WTC11 (cell line): ENCODE results near the gene NUDT3. TPM values are rescaled to one million over a fixed set of nuclear protein-coding genes. Genes with fewer than 3 reads are reported as not detected.

Experiments used
- ATF1 ChIP-seq: sonication (generic); formaldehyde crosslinking; IDR thresholded peaks from 2 replicates; pipeline ENCODE4 v1.8.1; 2023; ENCODE audit warnings: mild to moderate bottlenecking, moderate library complexity, missing genetic modification reagents
- ATF6 ChIP-seq: sonication (generic); formaldehyde crosslinking; IDR thresholded peaks from 2 replicates; pipeline ENCODE4 v1.8.1; 2023; ENCODE audit warnings: mild to moderate bottlenecking, missing genetic modification reagents
- CBFB ChIP-seq: sonication (generic); formaldehyde crosslinking; IDR thresholded peaks from 2 replicates; pipeline ENCODE4 v1.8.1; 2022; ENCODE audit warnings: mild to moderate bottlenecking, low read depth, missing genetic modification reagents
- CREB1 ChIP-seq: sonication (generic); formaldehyde crosslinking; IDR thresholded peaks from 2 replicates; pipeline ENCODE4 v1.8.0; 2023; ENCODE audit warnings: mild to moderate bottlenecking, missing genetic modification reagents
- CREM ChIP-seq: sonication (generic); formaldehyde crosslinking; IDR thresholded peaks from 2 replicates; pipeline ENCODE4 v1.8.1; 2022; ENCODE audit warnings: mild to moderate bottlenecking, missing genetic modification reagents, moderate library complexity
- EMX1 ChIP-seq: fragments of 250-450 bp; sonication (Bioruptor Pico); IDR thresholded peaks from 2 replicates; pipeline ENCODE4 v1.8.0; 2021; ENCODE audit warnings: mild to moderate bottlenecking
- ESRRA ChIP-seq: sonication (generic); formaldehyde crosslinking; IDR thresholded peaks from 2 replicates; pipeline ENCODE4 v1.8.1; 2022; ENCODE audit warnings: mild to moderate bottlenecking, missing genetic modification reagents, borderline replicate concordance
- FOXJ3 ChIP-seq: sonication (generic); formaldehyde crosslinking; IDR thresholded peaks from 2 replicates; pipeline ENCODE4 v1.9.0; 2021; ENCODE audit warnings: missing genetic modification reagents, mild to moderate bottlenecking, borderline replicate concordance
- GTF2I ChIP-seq: fragments of 250-450 bp; sonication (Bioruptor Pico); conservative IDR thresholded peaks from 2 replicates; pipeline ENCODE4 v1.4.0; 2021; ENCODE audit warnings: mild to moderate bottlenecking
- JAZF1 ChIP-seq: fragments of 250-450 bp; sonication (Bioruptor Pico); IDR thresholded peaks from 2 replicates; pipeline ENCODE4 v1.9.0; 2021; ENCODE audit warnings: moderate library complexity, mild to moderate bottlenecking, inconsistent platforms
- JUN ChIP-seq: sonication (generic); formaldehyde crosslinking; IDR thresholded peaks from 2 replicates; pipeline ENCODE4 v1.8.0; 2023; ENCODE audit warnings: mild to moderate bottlenecking, missing genetic modification reagents
- NR3C1 ChIP-seq: sonication (generic); formaldehyde crosslinking; conservative IDR thresholded peaks from 2 replicates; pipeline ENCODE4 v1.8.1; 2023; ENCODE audit warnings: low read depth, mild to moderate bottlenecking, missing genetic modification reagents
- OVOL2 ChIP-seq: fragments of 250-450 bp; sonication (Bioruptor Pico); IDR thresholded peaks from 2 replicates; pipeline ENCODE4 v1.9.0; 2021; ENCODE audit warnings: mild to moderate bottlenecking, borderline replicate concordance
- SMAD4 ChIP-seq: sonication (generic); formaldehyde crosslinking; IDR thresholded peaks from 2 replicates; pipeline ENCODE4 v1.8.0; 2022; ENCODE audit warnings: mild to moderate bottlenecking, missing genetic modification reagents
- SOX15 ChIP-seq: fragments of 250-450 bp; sonication (Bioruptor Pico); IDR thresholded peaks from 2 replicates; pipeline ENCODE4 v1.9.0; 2021; ENCODE audit warnings: mild to moderate bottlenecking
- TCF7 ChIP-seq: sonication (generic); formaldehyde crosslinking; IDR thresholded peaks from 2 replicates; pipeline ENCODE4 v1.8.0; 2022; ENCODE audit warnings: mild to moderate bottlenecking, low read depth, missing genetic modification reagents, moderate library complexity
- TEAD1 ChIP-seq: sonication (generic); formaldehyde crosslinking; IDR thresholded peaks from 2 replicates; pipeline ENCODE4 v1.8.0; 2022; ENCODE audit warnings: mild to moderate bottlenecking, missing genetic modification reagents
- TEAD4 ChIP-seq: sonication (generic); formaldehyde crosslinking; IDR thresholded peaks from 2 replicates; pipeline ENCODE4 v1.8.0; 2022; ENCODE audit warnings: mild to moderate bottlenecking, missing genetic modification reagents
- ZNF232 ChIP-seq: sonication (generic); formaldehyde crosslinking; IDR thresholded peaks from 2 replicates; pipeline ENCODE4 v1.8.0; 2022; ENCODE audit warnings: mild to moderate bottlenecking, missing genetic modification reagents
- ZNF263 ChIP-seq: sonication (generic); formaldehyde crosslinking; IDR thresholded peaks from 2 replicates; pipeline ENCODE4 v1.8.1; 2022; ENCODE audit warnings: low read depth, mild to moderate bottlenecking, moderate library complexity, missing genetic modification reagents
- ZNF317 ChIP-seq: sonication (generic); formaldehyde crosslinking; IDR thresholded peaks from 2 replicates; pipeline ENCODE4 v1.8.1; 2023; ENCODE audit warnings: low read depth, mild to moderate bottlenecking, moderate library complexity, missing genetic modification reagents, borderline replicate concordance
- ZNF671 ChIP-seq: fragments of 250-450 bp; sonication (Bioruptor Pico); IDR thresholded peaks from 2 replicates; pipeline ENCODE4 v1.8.0; 2021; ENCODE audit warnings: mild to moderate bottlenecking
- total RNA-seq: library from RNA; stranded (reverse); gene quantifications from 3 replicates; pipeline ENCODE4 v1.2.3, GENCODE V29; 2021
- TF ChIP-seq, protein P1 (sequence below): sonication (generic); formaldehyde crosslinking; IDR thresholded peaks from 2 replicates; pipeline ENCODE4 v1.8.1; 2022; ENCODE audit warnings: mild to moderate bottlenecking, moderate library complexity, missing genetic modification reagents
- TF ChIP-seq, protein P2 (sequence below): sonication (generic); formaldehyde crosslinking; IDR thresholded peaks from 2 replicates; pipeline ENCODE4 v1.8.1; 2023; ENCODE audit warnings: mild to moderate bottlenecking, missing genetic modification reagents
- TF ChIP-seq, protein P3 (sequence below): sonication (generic); formaldehyde crosslinking; IDR thresholded peaks from 2 replicates; pipeline ENCODE4 v1.8.1; 2022; ENCODE audit warnings: missing genetic modification reagents, borderline replicate concordance
- TF ChIP-seq, protein P4 (sequence below): sonication (generic); formaldehyde crosslinking; IDR thresholded peaks from 2 replicates; pipeline ENCODE4 v1.8.0; 2023; ENCODE audit warnings: mild to moderate bottlenecking, missing genetic modification reagents
- TF ChIP-seq, protein P5 (sequence below): fragments of 200-600 bp; IDR thresholded peaks from 2 replicates; pipeline ENCODE4 v1.8.0; 2022; ENCODE audit warnings: antibody characterized with exemption

Gene NUDT3
- total RNA-seq, 1 experiment from 2014 or later = 30.0 TPM

DNA sequence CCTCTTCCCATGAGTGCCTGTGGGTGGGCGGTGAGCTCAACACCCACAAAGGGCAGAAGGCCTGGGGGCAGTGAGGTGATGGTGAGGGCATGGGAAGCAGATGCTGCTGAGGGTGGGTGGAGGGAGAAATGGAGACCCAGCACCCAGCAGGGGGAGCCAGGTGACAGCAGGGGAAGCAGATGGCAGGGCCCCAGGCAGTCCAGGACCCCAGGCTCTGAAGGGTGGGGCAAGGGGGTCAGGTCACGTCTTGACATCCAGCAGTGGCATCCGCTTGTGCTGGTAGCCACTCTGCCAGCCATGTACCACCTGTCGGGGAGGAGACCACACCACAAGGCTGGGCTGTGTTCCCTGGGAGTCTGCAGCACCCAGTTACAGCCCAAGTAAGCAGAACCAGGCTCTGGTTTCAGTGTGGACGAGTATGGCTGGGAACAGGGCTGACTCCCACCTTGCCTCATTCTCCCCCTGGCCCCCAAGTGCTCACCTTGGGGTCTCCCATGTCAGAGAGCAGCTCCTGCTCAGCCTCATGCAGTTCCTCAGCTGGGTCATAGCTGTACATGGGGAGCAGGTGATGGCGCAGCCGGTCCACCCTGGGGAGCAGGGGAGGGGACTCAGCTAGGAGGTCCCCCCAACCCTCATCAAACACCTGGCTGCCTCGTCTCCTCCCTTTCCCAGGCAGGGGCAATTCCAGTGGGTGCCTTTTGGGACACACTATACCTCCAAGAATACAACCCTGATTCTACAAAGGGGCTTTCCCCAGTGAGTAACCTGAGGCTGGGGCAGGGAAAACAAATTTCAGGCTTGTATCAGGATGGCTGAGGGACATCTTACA lies 145.7 kb downstream of the NUDT3 start (continued):
- no peak for TF ChIP-seq NR3C1 (CRISPR knock-in tag)
- TF ChIP-seq OVOL2 (CRISPR knock-in tag) = no peak
- peak; percentile 82; the same call in 1 of the 2 replicates for TF ChIP-seq TCF7 (CRISPR knock-in tag)
- no peak for TF ChIP-seq TEAD4 (CRISPR knock-in tag)
- TF ChIP-seq FOXJ3 = no peak
- peak; percentile 98 for TF ChIP-seq EMX1 (CRISPR knock-in tag)
- TF ChIP-seq, protein P1, sequence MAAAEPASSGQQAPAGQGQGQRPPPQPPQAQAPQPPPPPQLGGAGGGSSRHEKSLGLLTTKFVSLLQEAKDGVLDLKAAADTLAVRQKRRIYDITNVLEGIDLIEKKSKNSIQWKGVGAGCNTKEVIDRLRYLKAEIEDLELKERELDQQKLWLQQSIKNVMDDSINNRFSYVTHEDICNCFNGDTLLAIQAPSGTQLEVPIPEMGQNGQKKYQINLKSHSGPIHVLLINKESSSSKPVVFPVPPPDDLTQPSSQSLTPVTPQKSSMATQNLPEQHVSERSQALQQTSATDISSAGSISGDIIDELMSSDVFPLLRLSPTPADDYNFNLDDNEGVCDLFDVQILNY (CRISPR knock-in tag) = no peak
- TF ChIP-seq, protein P2, sequence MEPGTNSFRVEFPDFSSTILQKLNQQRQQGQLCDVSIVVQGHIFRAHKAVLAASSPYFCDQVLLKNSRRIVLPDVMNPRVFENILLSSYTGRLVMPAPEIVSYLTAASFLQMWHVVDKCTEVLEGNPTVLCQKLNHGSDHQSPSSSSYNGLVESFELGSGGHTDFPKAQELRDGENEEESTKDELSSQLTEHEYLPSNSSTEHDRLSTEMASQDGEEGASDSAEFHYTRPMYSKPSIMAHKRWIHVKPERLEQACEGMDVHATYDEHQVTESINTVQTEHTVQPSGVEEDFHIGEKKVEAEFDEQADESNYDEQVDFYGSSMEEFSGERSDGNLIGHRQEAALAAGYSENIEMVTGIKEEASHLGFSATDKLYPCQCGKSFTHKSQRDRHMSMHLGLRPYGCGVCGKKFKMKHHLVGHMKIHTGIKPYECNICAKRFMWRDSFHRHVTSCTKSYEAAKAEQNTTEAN = peak; percentile 91
- TF ChIP-seq, protein P3, sequence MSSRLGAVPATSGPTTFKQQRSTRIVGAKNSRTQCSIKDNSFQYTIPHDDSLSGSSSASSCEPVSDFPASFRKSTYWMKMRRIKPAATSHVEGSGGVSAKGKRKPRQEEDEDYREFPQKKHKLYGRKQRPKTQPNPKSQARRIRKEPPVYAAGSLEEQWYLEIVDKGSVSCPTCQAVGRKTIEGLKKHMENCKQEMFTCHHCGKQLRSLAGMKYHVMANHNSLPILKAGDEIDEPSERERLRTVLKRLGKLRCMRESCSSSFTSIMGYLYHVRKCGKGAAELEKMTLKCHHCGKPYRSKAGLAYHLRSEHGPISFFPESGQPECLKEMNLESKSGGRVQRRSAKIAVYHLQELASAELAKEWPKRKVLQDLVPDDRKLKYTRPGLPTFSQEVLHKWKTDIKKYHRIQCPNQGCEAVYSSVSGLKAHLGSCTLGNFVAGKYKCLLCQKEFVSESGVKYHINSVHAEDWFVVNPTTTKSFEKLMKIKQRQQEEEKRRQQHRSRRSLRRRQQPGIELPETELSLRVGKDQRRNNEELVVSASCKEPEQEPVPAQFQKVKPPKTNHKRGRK = 0 out of 2 replicates have a peak, but pooled peaks have one; percentile 42
- TF ChIP-seq JUN (CRISPR knock-in tag) = no peak
- TF ChIP-seq CBFB (CRISPR knock-in tag) = no peak
- TF ChIP-seq ATF6 (CRISPR knock-in tag) = no peak
- TF ChIP-seq, protein P4, sequence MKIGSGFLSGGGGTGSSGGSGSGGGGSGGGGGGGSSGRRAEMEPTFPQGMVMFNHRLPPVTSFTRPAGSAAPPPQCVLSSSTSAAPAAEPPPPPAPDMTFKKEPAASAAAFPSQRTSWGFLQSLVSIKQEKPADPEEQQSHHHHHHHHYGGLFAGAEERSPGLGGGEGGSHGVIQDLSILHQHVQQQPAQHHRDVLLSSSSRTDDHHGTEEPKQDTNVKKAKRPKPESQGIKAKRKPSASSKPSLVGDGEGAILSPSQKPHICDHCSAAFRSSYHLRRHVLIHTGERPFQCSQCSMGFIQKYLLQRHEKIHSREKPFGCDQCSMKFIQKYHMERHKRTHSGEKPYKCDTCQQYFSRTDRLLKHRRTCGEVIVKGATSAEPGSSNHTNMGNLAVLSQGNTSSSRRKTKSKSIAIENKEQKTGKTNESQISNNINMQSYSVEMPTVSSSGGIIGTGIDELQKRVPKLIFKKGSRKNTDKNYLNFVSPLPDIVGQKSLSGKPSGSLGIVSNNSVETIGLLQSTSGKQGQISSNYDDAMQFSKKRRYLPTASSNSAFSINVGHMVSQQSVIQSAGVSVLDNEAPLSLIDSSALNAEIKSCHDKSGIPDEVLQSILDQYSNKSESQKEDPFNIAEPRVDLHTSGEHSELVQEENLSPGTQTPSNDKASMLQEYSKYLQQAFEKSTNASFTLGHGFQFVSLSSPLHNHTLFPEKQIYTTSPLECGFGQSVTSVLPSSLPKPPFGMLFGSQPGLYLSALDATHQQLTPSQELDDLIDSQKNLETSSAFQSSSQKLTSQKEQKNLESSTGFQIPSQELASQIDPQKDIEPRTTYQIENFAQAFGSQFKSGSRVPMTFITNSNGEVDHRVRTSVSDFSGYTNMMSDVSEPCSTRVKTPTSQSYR (CRISPR knock-in tag) = peak; percentile 77; the same call in 1 of the 2 replicates
- TF ChIP-seq ZNF232 (CRISPR knock-in tag) = no peak
- peak; percentile 63; the same call in 1 of the 2 replicates for TF ChIP-seq CREM (CRISPR knock-in tag)
- peak; percentile 82; the same call in 1 of the 2 replicates for TF ChIP-seq ESRRA (CRISPR knock-in tag)
- TF ChIP-seq SOX15 (CRISPR knock-in tag) = no peak
- peak; percentile 73; the same call in 1 of the 2 replicates for TF ChIP-seq TEAD1 (CRISPR knock-in tag)
- TF ChIP-seq, protein P5, sequence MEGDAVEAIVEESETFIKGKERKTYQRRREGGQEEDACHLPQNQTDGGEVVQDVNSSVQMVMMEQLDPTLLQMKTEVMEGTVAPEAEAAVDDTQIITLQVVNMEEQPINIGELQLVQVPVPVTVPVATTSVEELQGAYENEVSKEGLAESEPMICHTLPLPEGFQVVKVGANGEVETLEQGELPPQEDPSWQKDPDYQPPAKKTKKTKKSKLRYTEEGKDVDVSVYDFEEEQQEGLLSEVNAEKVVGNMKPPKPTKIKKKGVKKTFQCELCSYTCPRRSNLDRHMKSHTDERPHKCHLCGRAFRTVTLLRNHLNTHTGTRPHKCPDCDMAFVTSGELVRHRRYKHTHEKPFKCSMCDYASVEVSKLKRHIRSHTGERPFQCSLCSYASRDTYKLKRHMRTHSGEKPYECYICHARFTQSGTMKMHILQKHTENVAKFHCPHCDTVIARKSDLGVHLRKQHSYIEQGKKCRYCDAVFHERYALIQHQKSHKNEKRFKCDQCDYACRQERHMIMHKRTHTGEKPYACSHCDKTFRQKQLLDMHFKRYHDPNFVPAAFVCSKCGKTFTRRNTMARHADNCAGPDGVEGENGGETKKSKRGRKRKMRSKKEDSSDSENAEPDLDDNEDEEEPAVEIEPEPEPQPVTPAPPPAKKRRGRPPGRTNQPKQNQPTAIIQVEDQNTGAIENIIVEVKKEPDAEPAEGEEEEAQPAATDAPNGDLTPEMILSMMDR = no peak
- no peak for TF ChIP-seq SMAD4 (CRISPR knock-in tag)
- TF ChIP-seq ZNF263 (CRISPR knock-in tag) = no peak
- TF ChIP-seq CREB1 (CRISPR knock-in tag) = peak; percentile 91; the same call in 1 of the 2 replicates
- TF ChIP-seq ZNF317 (CRISPR knock-in tag) = no peak
- no peak for TF ChIP-seq JAZF1 (CRISPR knock-in tag)
- TF ChIP-seq GTF2I (CRISPR knock-in tag) = no peak
- TF ChIP-seq ATF1 (CRISPR knock-in tag) = no peak; the same call in 1 of the 2 replicates
- peak; percentile 90 for TF ChIP-seq ZNF671 (CRISPR knock-in tag)
